Measurements from ENCODE around the gene PLEKHG3. TPM values are rescaled to one million over a fixed set of nuclear protein-coding genes. Genes with fewer than 3 reads are reported as not detected.

Gene PLEKHG3
- polyA plus RNA-seq, 6 donors from 2014 or later = not detected

DNA sequence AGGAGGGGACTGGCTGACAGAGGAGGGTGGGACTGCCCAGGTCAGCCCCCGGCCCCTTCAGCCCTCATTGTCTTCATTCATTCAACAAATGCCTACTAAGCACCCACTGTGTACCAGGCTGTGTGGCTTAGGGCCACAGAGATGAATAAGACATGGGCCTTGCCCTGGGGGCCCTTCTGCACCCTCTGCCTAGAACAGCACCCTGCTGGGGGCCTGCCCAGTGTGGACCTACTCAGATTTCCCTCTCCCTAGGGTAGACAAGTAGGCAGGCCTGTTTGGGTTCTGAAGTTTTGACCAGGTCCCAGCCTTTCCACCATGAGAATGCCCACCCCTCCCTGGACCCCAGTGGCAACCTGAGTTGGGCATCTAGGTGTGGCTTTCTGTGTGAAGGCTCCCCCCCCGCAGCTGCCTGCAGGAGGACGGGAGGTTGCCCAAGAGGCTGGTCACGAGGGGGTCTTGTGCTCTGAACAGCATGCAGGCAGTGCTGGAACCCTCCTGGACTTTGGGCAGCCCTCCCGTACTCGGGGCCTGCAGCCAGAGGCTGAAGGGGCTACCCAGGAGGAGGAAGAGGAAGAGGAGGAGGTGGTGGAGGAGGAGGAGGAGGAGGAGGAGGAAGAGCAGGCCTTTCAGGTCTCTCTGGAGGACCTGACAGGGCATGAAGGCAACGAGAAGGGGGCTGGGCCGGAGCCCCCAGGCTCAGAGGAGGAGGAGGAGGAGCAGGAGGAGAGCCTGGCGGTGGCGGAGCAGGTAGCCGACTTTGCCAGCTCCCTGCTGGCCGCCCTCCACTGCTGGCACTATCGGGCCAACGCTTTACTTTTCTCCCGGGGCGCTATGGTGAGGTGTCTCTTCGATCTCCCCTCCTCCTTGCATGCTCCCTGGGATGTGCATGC, 33.4 kb downstream of the PLEKHG3 start:
- Mint-ChIP-seq H3K4me1 (no peaks in the 10 kb centered on the region), H3K27ac (no peak overlapping the region), H3K9me3 (no peaks in the 10 kb centered on the region), H3K36me3 (no peaks in the 10 kb centered on the region), H3K27me3 (no peaks in the 10 kb centered on the region), H3K4me3 (no peak overlapping the region)
- DNase-seq = no peak
- ATAC-seq (ENCODE audit: low read depth in 2 of 2) = no peak

DNA sequence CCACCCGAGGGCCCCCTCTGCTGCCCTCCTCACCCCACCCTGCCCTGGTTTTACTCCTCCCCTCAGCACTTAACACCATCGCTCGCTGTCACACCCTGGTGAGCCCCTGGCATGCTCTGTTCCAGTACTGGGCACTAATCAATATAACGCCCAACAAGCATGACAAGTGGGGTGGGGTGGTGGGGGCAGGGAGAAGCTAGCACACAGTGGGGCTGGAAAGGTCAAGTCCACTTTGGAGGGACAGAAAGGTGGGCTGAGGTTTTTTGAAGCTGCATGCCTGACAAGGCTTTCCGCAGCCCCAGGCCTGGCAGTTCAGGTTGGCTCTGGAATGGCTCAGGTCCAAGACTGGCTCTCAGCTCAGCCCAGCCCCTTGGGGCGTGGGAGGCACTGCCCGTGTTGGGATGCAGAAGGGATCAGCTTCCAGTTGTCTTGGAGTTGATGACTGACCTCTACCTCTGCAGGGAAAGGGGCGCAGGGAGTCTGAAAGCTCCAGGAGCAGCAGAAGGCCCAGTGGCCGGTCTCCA, 34.1 kb downstream of the PLEKHG3 start:
- Mint-ChIP-seq H3K4me1 (no peaks in the 10 kb centered on the region), H3K9me3 (no peaks in the 10 kb centered on the region), H3K4me3 (no peak overlapping the region), H3K36me3 (no peaks in the 10 kb centered on the region), H3K27ac (no peak overlapping the region), H3K27me3 (no peaks in the 10 kb centered on the region)
- DNase-seq (no peak), ATAC-seq (ENCODE audit: low read depth in 2 of 2) (no peak)

DNA sequence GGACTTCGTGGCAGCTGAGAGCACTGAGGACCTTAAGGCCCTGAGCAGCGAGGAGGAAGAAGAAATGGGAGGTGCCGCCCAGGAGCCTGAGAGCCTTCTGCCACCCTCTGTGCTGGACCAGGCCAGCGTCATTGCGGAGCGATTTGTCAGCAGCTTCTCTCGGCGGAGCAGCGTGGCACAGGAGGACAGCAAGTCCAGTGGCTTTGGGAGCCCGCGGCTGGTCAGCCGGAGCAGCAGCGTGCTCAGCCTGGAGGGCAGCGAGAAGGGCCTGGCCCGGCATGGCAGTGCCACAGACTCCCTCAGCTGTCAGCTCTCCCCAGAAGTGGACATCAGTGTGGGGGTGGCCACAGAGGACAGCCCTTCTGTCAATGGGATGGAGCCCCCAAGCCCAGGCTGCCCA, 37.0 kb downstream of the PLEKHG3 start:
- Mint-ChIP-seq H3K27ac (no peak overlapping the region), H3K36me3 (no peaks in the 10 kb centered on the region), H3K9me3 (peaks cover 0 to 3% (median 0%) of the 10 kb centered on the region in 7 donors), H3K27me3 (no peaks in the 10 kb centered on the region), H3K4me1 (no peaks in the 10 kb centered on the region), H3K4me3 (no peak overlapping the region)
- ATAC-seq (ENCODE audit: low read depth in 2 of 2) (no peak), DNase-seq (no peak)

DNA sequence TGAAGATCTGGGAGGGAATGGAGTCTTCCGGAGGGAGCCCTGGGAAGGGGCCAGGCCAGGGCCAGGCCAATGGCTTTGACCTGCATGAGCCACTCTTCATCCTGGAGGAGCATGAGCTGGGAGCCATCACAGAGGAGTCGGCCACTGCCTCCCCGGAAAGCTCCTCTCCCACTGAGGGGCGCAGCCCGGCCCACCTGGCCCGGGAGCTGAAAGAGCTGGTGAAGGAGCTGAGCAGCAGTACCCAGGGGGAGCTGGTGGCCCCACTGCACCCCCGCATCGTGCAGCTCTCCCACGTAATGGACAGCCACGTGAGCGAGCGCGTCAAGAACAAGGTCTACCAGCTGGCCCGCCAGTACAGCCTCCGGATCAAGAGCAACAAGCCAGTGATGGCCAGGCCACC, 37.7 kb downstream of the PLEKHG3 start:
- no peak overlapping the region for H3K4me3 Mint-ChIP-seq
- H3K27ac Mint-ChIP-seq = no peak overlapping the region
- H3K36me3 Mint-ChIP-seq = no peaks in the 10 kb centered on the region
- H3K9me3 Mint-ChIP-seq = peaks cover 0 to 3% (median 0%) of the 10 kb centered on the region in 7 donors
- no peak for DNase-seq
- H3K27me3 Mint-ChIP-seq = no peaks in the 10 kb centered on the region
- no peak for ATAC-seq (ENCODE audit: low read depth in 2 of 2)
- no peaks in the 10 kb centered on the region for H3K4me1 Mint-ChIP-seq

DNA sequence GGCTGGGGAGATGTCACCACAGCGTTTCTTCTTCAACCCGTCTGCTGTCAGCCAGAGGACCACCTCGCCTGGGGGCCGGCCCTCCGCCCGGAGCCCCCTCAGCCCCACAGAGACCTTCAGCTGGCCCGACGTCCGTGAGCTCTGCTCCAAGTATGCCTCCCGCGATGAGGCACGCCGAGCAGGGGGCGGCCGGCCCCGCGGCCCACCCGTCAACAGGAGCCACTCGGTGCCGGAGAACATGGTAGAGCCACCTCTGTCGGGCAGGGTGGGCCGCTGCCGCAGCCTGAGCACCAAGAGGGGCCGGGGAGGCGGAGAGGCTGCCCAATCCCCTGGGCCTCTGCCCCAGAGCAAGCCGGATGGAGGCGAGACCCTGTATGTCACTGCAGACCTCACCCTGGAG, 38.8 kb downstream of the PLEKHG3 start:
- ATAC-seq (ENCODE audit: low read depth in 2 of 2) (no peak), DNase-seq (no peak)
- Mint-ChIP-seq H3K27me3 (no peaks in the 10 kb centered on the region), H3K4me3 (no peak overlapping the region), H3K27ac (no peak overlapping the region), H3K36me3 (no peaks in the 10 kb centered on the region), H3K9me3 (peaks cover 0 to 3% (median 0%) of the 10 kb centered on the region in 7 donors), H3K4me1 (no peaks in the 10 kb centered on the region)

DNA sequence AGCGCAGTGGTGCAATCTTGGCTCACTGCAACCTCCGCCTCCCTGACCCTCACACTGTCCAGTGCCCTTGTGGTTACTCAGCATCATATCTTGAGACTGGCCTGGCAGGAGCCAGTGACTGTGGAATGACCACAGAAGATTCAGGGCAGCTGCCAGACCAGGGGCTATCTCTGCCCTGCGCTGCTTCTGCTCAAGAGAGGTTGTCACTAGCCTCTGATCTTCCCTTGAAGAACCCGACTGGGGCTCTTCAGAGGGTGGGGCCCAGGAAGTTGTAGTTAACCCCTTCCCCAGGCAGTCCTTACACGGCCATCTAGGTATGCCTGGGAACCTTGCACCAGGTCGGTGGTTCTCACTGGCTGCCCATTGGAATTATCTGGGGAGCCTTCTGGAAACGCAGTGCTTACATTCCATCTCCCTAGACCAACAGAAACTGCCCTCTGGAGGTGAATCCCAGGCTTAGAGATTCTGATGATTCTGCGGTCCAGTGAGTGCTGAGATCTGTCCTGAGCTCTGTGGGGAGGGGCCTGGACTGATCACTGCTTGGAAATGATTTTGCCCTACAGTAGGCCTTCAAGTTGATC, 41.4 kb downstream of the PLEKHG3 start:
- Mint-ChIP-seq H3K36me3 (no peaks in the 10 kb centered on the region), H3K4me1 (no peaks in the 10 kb centered on the region), H3K9me3 (peaks cover 0 to 3% (median 0%) of the 10 kb centered on the region in 7 donors)

DNA sequence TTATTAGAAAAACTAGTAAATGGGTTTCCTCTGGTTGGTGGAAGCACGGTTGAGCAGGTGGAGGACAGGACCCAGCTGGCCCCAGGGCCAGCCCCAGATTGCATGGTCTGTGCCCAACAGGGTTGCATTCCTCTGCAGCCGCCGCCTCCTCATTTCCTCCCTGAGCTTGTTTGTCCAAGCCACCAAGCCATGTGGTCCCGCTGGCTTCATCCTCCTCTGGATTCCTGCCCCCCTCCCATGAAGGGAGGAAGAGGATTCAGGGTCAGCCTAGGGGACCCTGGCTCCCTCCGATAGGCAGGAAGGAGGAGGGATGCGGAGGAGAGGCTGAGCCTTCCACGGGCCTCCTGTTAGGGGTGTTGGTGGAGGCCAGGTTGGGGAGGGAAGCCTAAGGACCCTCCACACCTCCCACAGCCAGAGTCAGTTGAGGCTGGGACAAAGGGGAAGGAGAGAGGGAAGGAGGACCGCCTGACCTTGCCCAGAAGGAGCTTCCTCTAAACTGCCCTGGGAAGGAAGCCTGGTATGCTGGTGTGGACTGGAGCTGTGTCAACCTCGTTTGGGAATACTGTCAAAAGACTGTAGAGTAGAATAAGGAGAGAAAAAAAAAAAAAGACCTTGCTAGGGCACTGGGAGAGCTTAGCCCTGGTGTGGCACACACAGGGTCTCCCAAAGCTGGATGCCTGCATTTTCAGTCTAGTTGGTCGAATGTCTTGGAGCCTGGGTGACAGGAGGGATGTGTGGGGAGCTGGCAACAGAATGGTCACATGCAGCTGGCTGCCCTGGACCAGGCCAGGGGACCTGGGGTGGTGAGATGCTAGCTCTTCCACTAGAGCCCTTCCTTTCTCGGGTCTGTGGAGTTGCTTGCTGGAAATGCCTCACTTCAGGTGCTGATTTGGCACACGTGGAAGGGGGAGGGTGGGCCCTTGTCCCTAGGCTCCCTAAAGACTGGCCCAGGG, 42.4 kb downstream of the PLEKHG3 start:
- H3K27ac Mint-ChIP-seq = no peak overlapping the region
- no peak for ATAC-seq (ENCODE audit: low read depth in 2 of 2)
- no peaks in the 10 kb centered on the region for H3K27me3 Mint-ChIP-seq
- peaks cover 0 to 3% (median 0%) of the 10 kb centered on the region in 7 donors for H3K9me3 Mint-ChIP-seq
- DNase-seq = no peak
- H3K4me3 Mint-ChIP-seq = no peak overlapping the region
- no peaks in the 10 kb centered on the region for H3K4me1 Mint-ChIP-seq
- H3K36me3 Mint-ChIP-seq = no peaks in the 10 kb centered on the region

More for the DNA sequence above, 41.4 kb downstream of the PLEKHG3 start:
- DNase-seq = no peak
- no peak for ATAC-seq (ENCODE audit: low read depth in 2 of 2)
- H3K27ac Mint-ChIP-seq = peak overlapping the region in 1 of 6 donors; percentile 32
- H3K27me3 Mint-ChIP-seq = no peaks in the 10 kb centered on the region
- no peak overlapping the region for H3K4me3 Mint-ChIP-seq

DNA sequence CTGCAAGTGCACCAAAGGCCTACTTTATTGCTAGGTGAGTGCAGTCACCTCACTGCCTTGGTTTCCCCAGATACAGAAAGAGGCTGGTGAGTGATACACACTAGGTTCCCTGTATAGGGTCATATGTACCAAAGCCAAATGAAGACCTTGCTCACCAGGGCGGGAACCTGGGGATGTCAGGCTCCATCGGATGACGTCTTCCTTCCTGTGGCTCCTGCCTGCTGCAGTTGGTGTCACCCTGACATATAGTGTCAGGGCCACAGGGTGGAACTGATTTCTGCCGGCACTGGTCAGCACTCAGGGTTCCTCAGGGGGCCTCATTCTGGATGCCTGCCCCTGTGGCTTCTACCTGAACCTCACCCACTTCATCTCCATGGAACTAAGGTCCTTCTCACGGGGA, 43.1 kb downstream of the PLEKHG3 start:
- Mint-ChIP-seq H3K9me3 (peaks cover 0 to 3% (median 0%) of the 10 kb centered on the region in 7 donors), H3K4me3 (no peak overlapping the region), H3K27me3 (no peaks in the 10 kb centered on the region), H3K36me3 (no peaks in the 10 kb centered on the region), H3K27ac (no peak overlapping the region), H3K4me1 (no peaks in the 10 kb centered on the region)
- DNase-seq = no peak
- no peak for ATAC-seq (ENCODE audit: low read depth in 2 of 2)

DNA sequence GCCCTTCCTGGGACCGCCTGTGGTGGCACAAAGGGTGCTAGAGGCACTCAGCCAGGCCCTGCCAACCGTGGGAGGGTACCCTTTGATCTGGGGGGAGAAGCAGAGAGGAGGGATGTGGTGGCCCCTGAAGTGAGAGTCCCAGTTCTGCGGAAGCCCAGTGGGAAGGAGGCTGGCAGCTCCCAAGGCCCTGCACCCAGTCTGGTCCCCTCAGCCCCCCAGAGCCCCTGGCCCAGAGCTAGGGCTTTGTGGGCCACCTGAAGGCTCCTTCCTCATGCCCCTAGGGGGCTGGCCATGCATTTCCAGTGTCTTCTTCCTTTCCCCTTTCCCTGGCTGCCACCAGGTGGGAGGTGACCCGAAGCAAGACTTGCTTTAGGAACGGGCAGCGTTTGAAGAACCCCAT, 44.3 kb downstream of the PLEKHG3 start:
- no peak for ATAC-seq (ENCODE audit: low read depth in 2 of 2)
- peaks cover 0 to 3% (median 0%) of the 10 kb centered on the region in 7 donors for H3K9me3 Mint-ChIP-seq
- H3K36me3 Mint-ChIP-seq = no peaks in the 10 kb centered on the region
- H3K4me1 Mint-ChIP-seq = no peaks in the 10 kb centered on the region
- no peak overlapping the region for H3K4me3 Mint-ChIP-seq
- peaks cover 0 to 1% (median under 1%) of the 10 kb centered on the region in 3 donors for H3K27me3 Mint-ChIP-seq
- H3K27ac Mint-ChIP-seq = no peak overlapping the region
- no peak for DNase-seq

DNA sequence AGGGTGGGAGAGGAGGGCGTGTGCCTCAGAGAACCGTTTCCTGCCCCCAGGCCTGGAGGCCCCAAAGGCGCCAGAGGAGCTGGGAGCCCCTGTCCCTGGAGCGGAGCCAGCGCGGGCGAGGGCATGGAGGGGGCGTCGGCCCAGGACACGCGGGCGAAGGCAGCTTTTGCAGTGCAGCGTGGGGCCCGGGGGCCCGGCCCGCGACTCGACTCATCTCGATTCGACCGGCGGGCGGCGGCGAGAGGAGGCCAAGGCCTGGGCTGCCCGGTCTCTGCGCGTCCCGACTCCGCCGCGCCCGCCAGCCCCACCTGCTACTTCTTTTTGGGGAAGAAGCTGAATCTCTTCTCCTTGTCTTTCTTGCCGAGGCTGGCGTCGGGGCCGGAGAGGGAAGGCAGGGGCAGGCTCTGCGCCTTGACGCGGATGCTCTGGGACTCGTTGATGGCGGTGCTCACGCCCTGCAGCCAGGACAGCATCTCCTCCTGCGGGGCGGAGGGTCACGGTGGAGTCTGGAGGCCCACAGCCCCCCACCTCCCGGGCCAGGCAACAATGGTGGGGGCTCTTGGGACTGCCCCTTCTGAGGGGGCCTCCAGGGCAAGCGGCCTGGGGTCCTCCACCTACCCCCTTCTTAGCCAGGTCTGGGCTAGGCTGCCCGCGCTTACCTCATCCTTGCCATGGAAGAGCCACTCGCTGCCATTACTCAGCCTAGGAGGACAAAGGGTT, 44.9 kb downstream of the PLEKHG3 start:
- H3K27ac Mint-ChIP-seq = no peak overlapping the region
- H3K4me3 Mint-ChIP-seq = no peak overlapping the region
- peaks cover 0 to 2% (median 0%) of the 10 kb centered on the region in 7 donors for H3K9me3 Mint-ChIP-seq
- H3K4me1 Mint-ChIP-seq = no peaks in the 10 kb centered on the region
- peaks cover 0 to 8% (median 6%) of the 10 kb centered on the region in 3 donors for H3K27me3 Mint-ChIP-seq
- no peaks in the 10 kb centered on the region for H3K36me3 Mint-ChIP-seq
- ATAC-seq (ENCODE audit: low read depth in 2 of 2) (no peak), DNase-seq (no peak)

DNA sequence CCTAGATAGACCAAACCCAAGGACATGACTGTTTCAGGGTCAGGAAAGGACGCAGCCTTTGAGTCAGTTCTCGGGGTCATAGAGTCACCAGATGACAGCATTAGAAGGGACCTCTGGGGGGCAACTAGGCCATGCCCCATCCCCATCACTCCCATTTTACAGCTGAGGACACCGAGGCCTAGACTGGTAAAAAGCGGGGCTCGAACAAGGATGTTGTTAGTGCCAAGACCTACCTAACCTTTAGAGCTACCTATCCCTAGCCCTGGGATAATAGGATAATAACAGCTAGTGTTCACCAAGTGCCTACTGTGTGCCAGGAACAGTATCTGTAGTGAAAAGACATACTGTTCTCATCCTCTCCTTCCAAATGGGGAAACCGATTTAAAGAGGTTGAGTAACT, 48.7 kb downstream of the PLEKHG3 start:
- H3K27me3 Mint-ChIP-seq = peaks cover 10 to 33% (median 18%) of the 10 kb centered on the region in 3 donors
- H3K4me3 Mint-ChIP-seq = no peak overlapping the region
- H3K9me3 Mint-ChIP-seq = no peaks in the 10 kb centered on the region
- no peak for DNase-seq
- no peak overlapping the region for H3K27ac Mint-ChIP-seq
- no peaks in the 10 kb centered on the region for H3K36me3 Mint-ChIP-seq
- no peak for ATAC-seq (ENCODE audit: low read depth in 2 of 2)
- H3K4me1 Mint-ChIP-seq = no peaks in the 10 kb centered on the region

DNA sequence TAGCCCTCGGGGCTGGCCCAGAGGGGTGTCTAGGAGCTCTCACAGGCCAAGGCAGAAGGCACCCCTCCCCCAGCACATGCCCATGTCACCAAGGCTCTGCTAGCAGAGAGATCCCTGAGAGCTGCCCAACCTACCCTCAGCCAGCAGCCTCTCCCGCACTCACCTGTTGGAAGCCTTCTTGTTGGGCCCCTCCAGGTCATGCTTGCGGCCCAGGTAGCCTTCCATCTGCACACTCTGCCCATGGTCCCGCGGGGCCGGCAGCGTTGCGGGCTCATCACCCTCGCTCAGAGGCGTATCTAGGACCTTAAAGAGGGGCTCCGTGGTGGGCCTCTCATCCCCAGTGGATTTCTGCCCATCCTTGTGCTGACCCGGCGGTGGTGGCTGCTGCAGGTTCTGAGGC, 49.1 kb downstream of the PLEKHG3 start:
- Mint-ChIP-seq H3K27me3 (peaks cover 10 to 33% (median 18%) of the 10 kb centered on the region in 3 donors), H3K4me1 (no peaks in the 10 kb centered on the region), H3K36me3 (no peaks in the 10 kb centered on the region), H3K9me3 (no peaks in the 10 kb centered on the region), H3K4me3 (no peak overlapping the region), H3K27ac (no peak overlapping the region)
- DNase-seq = no peak
- no peak for ATAC-seq (ENCODE audit: low read depth in 2 of 2)

DNA sequence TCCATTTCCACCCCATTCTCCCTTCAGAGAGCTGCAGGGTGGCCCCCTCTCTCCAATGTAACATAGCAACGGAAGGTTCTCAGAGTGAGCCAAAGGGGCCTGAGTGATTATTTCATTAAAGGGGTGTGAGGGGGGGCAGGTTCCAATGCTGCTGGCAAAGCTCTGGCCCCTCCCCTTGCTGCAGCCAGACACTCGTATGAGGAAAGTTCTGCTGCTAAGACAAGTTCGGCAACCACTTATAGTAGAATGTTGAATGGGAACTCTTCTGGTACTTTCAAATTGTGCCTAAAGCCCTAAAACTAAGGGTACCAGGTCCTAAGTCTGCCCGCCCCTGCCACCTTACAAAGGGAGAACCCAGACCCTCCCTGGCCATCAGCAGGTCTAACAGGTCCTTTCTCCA, 49.8 kb downstream of the PLEKHG3 start:
- Mint-ChIP-seq H3K36me3 (no peaks in the 10 kb centered on the region), H3K4me3 (no peak overlapping the region), H3K27ac (no peak overlapping the region), H3K9me3 (no peaks in the 10 kb centered on the region), H3K27me3 (peaks cover 10 to 33% (median 18%) of the 10 kb centered on the region in 3 donors), H3K4me1 (no peaks in the 10 kb centered on the region)
- DNase-seq (no peak), ATAC-seq (ENCODE audit: low read depth in 2 of 2) (no peak)
